NCI-H69 (cell line): Measurements from ENCODE around the gene ACP3.
A peak's percentile ranks its signal among the peaks of the same experiment; 100 is the strongest.

ENCODE experiments used
- DNase-seq: peaks from one replicate; lab custom pipeline; 2025; lab: John Stamatoyannopoulos, UW

The ACP3 gene

GRCh38 chr3:132318451-132318850 lies 1.2 kb downstream of the ACP3 start:
- DNase-seq = no peak

- no peak for DNase-seq
Observed at GRCh38 chr3:132321304-132321703, 4.1 kb downstream of the ACP3 start.

GRCh38 chr3:132325103-132325606 lies 7.9 kb downstream of the ACP3 start:
- no peak for DNase-seq

GRCh38 chr3:132325634-132326033 lies 8.4 kb downstream of the ACP3 start:
- no peak for DNase-seq

GRCh38 chr3:132326251-132326650 lies 9.0 kb downstream of the ACP3 start:
- DNase-seq = no peak

GRCh38 chr3:132332082-132332481 lies 14.9 kb downstream of the ACP3 start:
- no peak for DNase-seq

GRCh38 chr3:132332508-132332907 lies 15.3 kb downstream of the ACP3 start:
- no peak for DNase-seq

- no peak for DNase-seq
Observed at GRCh38 chr3:132341746-132342145, 24.5 kb downstream of the ACP3 start.

GRCh38 chr3:132342183-132342582 lies 25.0 kb downstream of the ACP3 start:
- DNase-seq = no peak

- no peak for DNase-seq
Observed at GRCh38 chr3:132342610-132343009, 25.4 kb downstream of the ACP3 start.

GRCh38 chr3:132343018-132343612 lies 25.9 kb downstream of the ACP3 start:
- DNase-seq = peak; percentile 47

GRCh38 chr3:132344666-132345280 lies 27.6 kb downstream of the ACP3 start:
- no peak for DNase-seq

GRCh38 chr3:132346841-132347736 lies 29.9 kb downstream of the ACP3 start:
- DNase-seq = peak; percentile 5

GRCh38 chr3:132347811-132348210 lies 30.6 kb downstream of the ACP3 start:
- DNase-seq = no peak

GRCh38 chr3:132348531-132348930 lies 31.3 kb downstream of the ACP3 start:
- no peak for DNase-seq

- DNase-seq = no peak
Observed at GRCh38 chr3:132350814-132351213, 33.6 kb downstream of the ACP3 start.

- DNase-seq = no peak
Observed at GRCh38 chr3:132351222-132351806, 34.1 kb downstream of the ACP3 start.

- DNase-seq = peak; percentile 63
Observed at GRCh38 chr3:132352556-132353143, 35.4 kb downstream of the ACP3 start.

- DNase-seq = no peak
Observed at GRCh38 chr3:132354916-132355702, 37.9 kb downstream of the ACP3 start.

GRCh38 chr3:132356568-132356967 lies 39.4 kb downstream of the ACP3 start:
- no peak for DNase-seq

- no peak for DNase-seq
Observed at GRCh38 chr3:132360717-132361116, 43.5 kb downstream of the ACP3 start.
